B cell (primary cell): ENCODE results near the gene PCDHGA2. TPM values are rescaled to one million over a fixed set of nuclear protein-coding genes. Genes with fewer than 3 reads are reported as not detected.
A peak's percentile ranks its signal among the peaks of the same experiment; 100 is the strongest.

ENCODE experiments used
- ATAC-seq: fragments of 200-7000 bp; cut with Tn5 transposase; one replicate; pipeline ENCODE4 v1.10.0; 2021; ENCODE audit warnings: low read depth, mild to moderate bottlenecking, moderate number of reproducible peaks, moderate library complexity
- CTCF ChIA-PET: fragments of 350-600 bp; sonication (Branson Sonifier 250); formaldehyde crosslinking; loops from one replicate; lab custom pipeline; 2021; ENCODE audit warnings: antibody characterized with exemption, inconsistent platforms; lab: Charles Lee
- POLR2A ChIA-PET: fragments of 350-600 bp; sonication (Branson Sonifier 250); formaldehyde crosslinking; loops from one replicate; lab custom pipeline; 2021; ENCODE audit warnings: antibody characterized with exemption; lab: Charles Lee
- DNase-seq: peaks from one replicate; pipeline ENCODE4 v3.0.0; 2013
- H2AFZ ChIP-seq: 2 replicates; pipeline ENCODE4 v1.6.1; 2012; ENCODE audit warnings: mild to moderate bottlenecking, low read depth, low read length; ENCODE audit not compliant: insufficient read depth, poor library complexity, severe bottlenecking
- H3K27ac ChIP-seq, 2 donors: 1 replicate in 1 of 2; 2 replicates in 1 of 2; pipeline ENCODE4 v1.5.1; 2012 to 2013; ENCODE audit warnings: low read length in 2 of 2, mild to moderate bottlenecking in 2 of 2, moderate library complexity in 1 of 2
- H3K27me3 ChIP-seq, 4 experiments: fragments of 200-600 bp in 1 of 4; sonication (generic) in 1 of 4; replicated peaks in 1 of 4; 1 replicate in 2 of 4; 2 replicates in 2 of 4; pipeline versions ENCODE4 v1.6.1 to v1.7.0; 2013 to 2016; ENCODE audit warnings: low read length in 3 of 4, mild to moderate bottlenecking in 2 of 4, mixed read lengths in 1 of 4, moderate library complexity in 1 of 4; ENCODE audit not compliant: insufficient read depth in 4 of 4, control insufficient read depth in 3 of 4; ENCODE audit errors: control extremely low read depth in 1 of 4
- H3K36me3 ChIP-seq, 2 experiments: replicated peaks in 1 of 2; 1 replicate in 1 of 2; 2 replicates in 1 of 2; pipeline versions ENCODE4 v1.6.1 to v1.7.1; 2013; ENCODE audit warnings: low read length in 1 of 2; ENCODE audit not compliant: insufficient read depth in 2 of 2, control insufficient read depth in 1 of 2; ENCODE audit errors: control extremely low read depth in 1 of 2, extremely low read depth in 1 of 2
- H3K4me1 ChIP-seq, 2 donors: fragments of 200-600 bp in 1 of 2; sonication (generic) in 1 of 2; 1 replicate in 1 of 2; 2 replicates in 1 of 2; pipeline versions ENCODE4 v1.5.1 to v1.6.1; 2013 to 2017; ENCODE audit warnings: low read length in 2 of 2; ENCODE audit not compliant: control insufficient read depth in 2 of 2, insufficient read depth in 2 of 2
- H3K4me2 ChIP-seq: replicated peaks from 2 replicates; pipeline ENCODE3; 2012; ENCODE audit warnings: mild to moderate bottlenecking, low read depth, low read length; ENCODE audit not compliant: poor library complexity, severe bottlenecking
- H3K4me3 ChIP-seq, 5 experiments: fragments of 200-600 bp in 1 of 5; sonication (generic) in 1 of 5; 1 replicate in 3 of 5; 2 replicates in 2 of 5; pipeline versions ENCODE4 v1.5.1 to v1.7.0; 2011 to 2016; ENCODE audit warnings: low read length in 4 of 5, mild to moderate bottlenecking in 4 of 5, low read depth in 2 of 5, control low read depth in 1 of 5, moderate library complexity in 1 of 5; ENCODE audit not compliant: insufficient read depth in 1 of 5; ENCODE audit errors: control extremely low read depth in 1 of 5, extremely low read depth in 1 of 5
- H3K79me2 ChIP-seq: fragments of 200-600 bp; sonication (generic); one replicate; pipeline ENCODE4 v1.6.0; 2016; ENCODE audit warnings: low read length; ENCODE audit not compliant: control insufficient read depth, insufficient read depth
- H3K9ac ChIP-seq: fragments of 200-600 bp; sonication (generic); 2 replicates; pipeline ENCODE4 v1.6.1; 2017; ENCODE audit warnings: mild to moderate bottlenecking, low read length, moderate library complexity
- H3K9me3 ChIP-seq, 3 donors: one replicate each; pipeline versions ENCODE4 v1.6.1 to v1.7.1; 2013; ENCODE audit warnings: low read length in 2 of 3; ENCODE audit not compliant: control insufficient read depth in 2 of 3, insufficient read depth in 1 of 3; ENCODE audit errors: control extremely low read depth in 1 of 3
- H4K20me1 ChIP-seq: 2 replicates; pipeline ENCODE4 v1.6.0; 2012; ENCODE audit warnings: mild to moderate bottlenecking, low read length; ENCODE audit not compliant: insufficient read depth, control insufficient read depth, poor library complexity, severe bottlenecking
- H3K27ac Mint-ChIP-seq: one replicate; pipeline ENCODE4 v1.8.0; 2021; ENCODE audit warnings: mixed read lengths
- H3K27me3 Mint-ChIP-seq: one replicate; pipeline ENCODE4 v1.8.0; 2021; ENCODE audit warnings: mixed read lengths
- H3K4me1 Mint-ChIP-seq: one replicate; pipeline ENCODE4 v1.8.0; 2021; ENCODE audit warnings: mixed read lengths
- H3K4me3 Mint-ChIP-seq: one replicate; pipeline ENCODE4 v1.8.0; 2021; ENCODE audit warnings: mixed read lengths
- H3K9me3 Mint-ChIP-seq: one replicate; pipeline ENCODE4 v1.8.0; 2022; ENCODE audit warnings: mixed read lengths; ENCODE audit not compliant: insufficient read depth
- EZH2 ChIP-seq: IDR thresholded peaks from 2 replicates; pipeline ENCODE4 v1.6.1; 2012; ENCODE audit warnings: borderline replicate concordance, low read depth, mild to moderate bottlenecking, moderate library complexity, low read length; ENCODE audit not compliant: insufficient read depth, poor library complexity, severe bottlenecking
- WGBS: methylation state at CpG from one replicate; pipeline ENCODE4 v1.1.5; 2013; ENCODE audit warnings: missing lambda C conversion rate; ENCODE audit not compliant: insufficient coverage; 5-methylcytosine and 5-hydroxymethylcytosine counted together
- intact Hi-C: fragments of 100-400 bp; cut with micrococcal nuclease; formaldehyde crosslinking; loops from one replicate; pipeline ENCODE4 v1.10.0; 2022
- polyA plus RNA-seq: library from polyadenylated mRNA; depleted of rRNA; stranded (reverse); fragments of >200 nt; gene quantifications from 2 replicates; pipeline ENCODE4 v1.2.3, GENCODE V29; 2012
- total RNA-seq, 2 donors: library from RNA; stranded (reverse); fragments of 120-200 nt in 1 of 2; gene quantifications; 1 replicate in 1 of 2; 2 replicates in 1 of 2; pipeline versions ENCODE4 v1.2.3 to v1.2.4, GENCODE V29; 2013 to 2022
- TF ChIP-seq, protein P1 (sequence below): fragments of 200-600 bp; IDR thresholded peaks from one replicate; pipeline ENCODE4 v1.8.0; 2022; ENCODE audit warnings: antibody characterized with exemption, mild to moderate bottlenecking

The PCDHGA2 gene
- total and polyA plus RNA-seq, 2 donors (not counting 1 experiment from before 2014, with no cell fraction given): 0.07 to 0.09 TPM

DNA sequence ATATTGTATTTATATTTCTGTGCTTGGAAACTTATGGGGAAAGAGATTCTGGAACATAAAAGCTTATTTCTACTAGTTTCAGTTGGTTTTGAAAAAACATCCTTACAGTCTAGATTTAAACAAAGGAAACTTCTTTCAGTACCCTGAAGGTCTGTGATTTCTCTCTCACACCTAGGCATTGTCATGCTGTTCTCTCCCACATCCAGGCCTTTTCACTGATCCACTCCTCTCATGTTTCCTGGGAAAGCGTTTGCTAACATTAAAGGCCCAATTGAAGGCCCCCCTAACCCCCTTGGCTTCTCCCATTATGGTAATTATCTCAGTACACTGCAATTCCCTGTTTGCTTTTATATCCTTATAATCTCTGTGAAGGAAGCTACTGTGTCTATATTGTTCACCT, 4.2 kb downstream of the PCDHGA2 start:
- intact Hi-C loops: no loop called here
- DNase-seq: no peak
- H3K4me1 Mint-ChIP-seq: no peaks in the 10 kb centered on the region
- no peak overlapping the region for H3K27ac Mint-ChIP-seq
- no peak overlapping the region for H2AFZ ChIP-seq
- TF ChIP-seq, protein P1, sequence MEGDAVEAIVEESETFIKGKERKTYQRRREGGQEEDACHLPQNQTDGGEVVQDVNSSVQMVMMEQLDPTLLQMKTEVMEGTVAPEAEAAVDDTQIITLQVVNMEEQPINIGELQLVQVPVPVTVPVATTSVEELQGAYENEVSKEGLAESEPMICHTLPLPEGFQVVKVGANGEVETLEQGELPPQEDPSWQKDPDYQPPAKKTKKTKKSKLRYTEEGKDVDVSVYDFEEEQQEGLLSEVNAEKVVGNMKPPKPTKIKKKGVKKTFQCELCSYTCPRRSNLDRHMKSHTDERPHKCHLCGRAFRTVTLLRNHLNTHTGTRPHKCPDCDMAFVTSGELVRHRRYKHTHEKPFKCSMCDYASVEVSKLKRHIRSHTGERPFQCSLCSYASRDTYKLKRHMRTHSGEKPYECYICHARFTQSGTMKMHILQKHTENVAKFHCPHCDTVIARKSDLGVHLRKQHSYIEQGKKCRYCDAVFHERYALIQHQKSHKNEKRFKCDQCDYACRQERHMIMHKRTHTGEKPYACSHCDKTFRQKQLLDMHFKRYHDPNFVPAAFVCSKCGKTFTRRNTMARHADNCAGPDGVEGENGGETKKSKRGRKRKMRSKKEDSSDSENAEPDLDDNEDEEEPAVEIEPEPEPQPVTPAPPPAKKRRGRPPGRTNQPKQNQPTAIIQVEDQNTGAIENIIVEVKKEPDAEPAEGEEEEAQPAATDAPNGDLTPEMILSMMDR: no peak
- TF ChIP-seq EZH2: no peak
- no peak overlapping the region for H3K4me3 ChIP-seq
- CTCF ChIA-PET: no interaction called here
- peaks cover 12% of the 10 kb centered on the region for H3K9me3 Mint-ChIP-seq
- no peak overlapping the region for H3K9ac ChIP-seq
- POLR2A ChIA-PET: no interaction called here
- no peak overlapping the region for H3K27ac ChIP-seq
- H3K9me3 ChIP-seq: peaks cover 0 to 59% (median 46%) of the 10 kb centered on the region in 3 donors
- H4K20me1 ChIP-seq: no peaks in the 10 kb centered on the region
- peaks cover 0 to 59% (median 32%) of the 10 kb centered on the region in 4 experiments for H3K27me3 ChIP-seq
- no CpG with 5 or more reads among the region's 1 CpG for WGBS
- H3K79me2 ChIP-seq: no peaks in the 10 kb centered on the region
- no peak for ATAC-seq
- H3K4me3 Mint-ChIP-seq: no peak overlapping the region
- no peaks in the 10 kb centered on the region for H3K36me3 ChIP-seq
- peaks cover 0 to 5% of the 10 kb centered on the region in 2 donors for H3K4me1 ChIP-seq
- peaks cover 56% of the 10 kb centered on the region for H3K27me3 Mint-ChIP-seq
- no peak overlapping the region for H3K4me2 ChIP-seq

DNA sequence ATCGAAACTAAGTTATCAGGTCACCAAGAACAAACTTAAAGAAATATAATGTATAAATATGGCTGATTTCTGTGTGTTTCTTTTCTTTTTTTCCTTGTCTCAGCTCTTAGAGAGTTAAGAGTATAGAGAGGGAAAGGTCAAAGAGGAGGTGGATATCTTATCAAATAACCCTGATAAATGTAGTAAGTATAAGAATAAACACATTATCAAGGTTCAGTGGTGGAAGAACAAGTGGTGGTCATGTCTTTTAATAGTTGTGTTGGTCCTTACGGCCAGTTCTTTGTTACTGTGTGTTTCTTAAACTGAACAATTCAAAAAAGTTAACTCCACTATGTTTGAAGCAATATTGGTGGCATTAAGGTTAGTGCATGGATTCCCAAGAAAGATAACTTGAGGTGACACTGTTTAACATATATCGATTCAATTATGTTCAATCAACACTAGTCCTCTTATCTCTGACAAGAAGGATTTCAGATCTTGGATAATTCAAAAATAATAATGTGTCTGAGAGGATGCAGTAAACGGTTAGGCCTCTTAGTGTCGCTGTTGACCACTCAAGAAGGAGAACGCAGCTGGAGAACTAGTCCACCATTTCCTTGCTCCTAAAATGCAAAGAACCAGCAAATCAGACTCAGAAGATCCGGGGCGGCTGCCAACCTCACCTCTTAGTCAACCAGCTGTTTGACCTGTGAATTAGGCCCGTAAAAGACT, 4.8 kb downstream of the PCDHGA2 start, which contains the start of gene PCDHGA3:
TSS of gene PCDHGA3 (plus strand) at position 588 of the 711 bp plus-strand sequence. CDS start 205 bp downstream, outside the sequence.
- H3K9me3 Mint-ChIP-seq: peaks cover 8% of the 10 kb centered on the region
- no peak within 1 kb of the TSS for H2AFZ ChIP-seq
- H3K79me2 ChIP-seq: no peaks in the 10 kb centered on the region
- peaks cover 54% of the 10 kb centered on the region for H3K27me3 Mint-ChIP-seq
- H3K9me3 ChIP-seq: peaks cover 0 to 59% (median 44%) of the 10 kb centered on the region in 3 donors
- H3K36me3 ChIP-seq: no peaks in the 10 kb centered on the region
- H3K4me1 ChIP-seq: peaks cover 0 to 5% of the 10 kb centered on the region in 2 donors
- H3K27ac Mint-ChIP-seq: no peak within 1 kb of the TSS
- H3K27ac ChIP-seq: no peak within 1 kb of the TSS
- POLR2A ChIA-PET: no interaction called here
- H3K9ac ChIP-seq: no peak within 1 kb of the TSS
- ATAC-seq (no peak), DNase-seq (no peak)
- H3K27me3 ChIP-seq: peaks cover 0 to 57% (median 29%) of the 10 kb centered on the region in 4 experiments
- WGBS: 45% methylated on average over 1 of the region's 9 CpGs
- H3K4me2 ChIP-seq: peak within 1 kb of the TSS; percentile 5
- no peaks in the 10 kb centered on the region for H4K20me1 ChIP-seq
- H3K4me1 Mint-ChIP-seq: no peaks in the 10 kb centered on the region
- intact Hi-C loops: no loop called here
- TF ChIP-seq EZH2: no peak
- TF ChIP-seq, protein P1: peak; percentile 16
- H3K4me3 ChIP-seq: no peak within 1 kb of the TSS
- CTCF ChIA-PET: interaction anchor here (1.6 to 1.7 kb wide), 2 partner anchors 14 to 23 kb away, joined by 5 read pairs; partner anchors contain the start of genes PCDHGA1 and TAF7
- H3K4me3 Mint-ChIP-seq: peak within 1 kb of the TSS; percentile 41
